ENCODE measurements around the gene SKI.
"Not testable (repeated sequence)": the region's sequence is repeated elsewhere in the genome, so short reads cannot be mapped to it uniquely, and the experiment has no call there.

Gene SKI

GRCh38 chr1:2313651-2314261, 85.6 kb downstream of the SKI start:
- DNase-seq: no peak

- no peak for DNase-seq
Observed at GRCh38 chr1:2314273-2314802, 86.2 kb downstream of the SKI start.

DNA sequence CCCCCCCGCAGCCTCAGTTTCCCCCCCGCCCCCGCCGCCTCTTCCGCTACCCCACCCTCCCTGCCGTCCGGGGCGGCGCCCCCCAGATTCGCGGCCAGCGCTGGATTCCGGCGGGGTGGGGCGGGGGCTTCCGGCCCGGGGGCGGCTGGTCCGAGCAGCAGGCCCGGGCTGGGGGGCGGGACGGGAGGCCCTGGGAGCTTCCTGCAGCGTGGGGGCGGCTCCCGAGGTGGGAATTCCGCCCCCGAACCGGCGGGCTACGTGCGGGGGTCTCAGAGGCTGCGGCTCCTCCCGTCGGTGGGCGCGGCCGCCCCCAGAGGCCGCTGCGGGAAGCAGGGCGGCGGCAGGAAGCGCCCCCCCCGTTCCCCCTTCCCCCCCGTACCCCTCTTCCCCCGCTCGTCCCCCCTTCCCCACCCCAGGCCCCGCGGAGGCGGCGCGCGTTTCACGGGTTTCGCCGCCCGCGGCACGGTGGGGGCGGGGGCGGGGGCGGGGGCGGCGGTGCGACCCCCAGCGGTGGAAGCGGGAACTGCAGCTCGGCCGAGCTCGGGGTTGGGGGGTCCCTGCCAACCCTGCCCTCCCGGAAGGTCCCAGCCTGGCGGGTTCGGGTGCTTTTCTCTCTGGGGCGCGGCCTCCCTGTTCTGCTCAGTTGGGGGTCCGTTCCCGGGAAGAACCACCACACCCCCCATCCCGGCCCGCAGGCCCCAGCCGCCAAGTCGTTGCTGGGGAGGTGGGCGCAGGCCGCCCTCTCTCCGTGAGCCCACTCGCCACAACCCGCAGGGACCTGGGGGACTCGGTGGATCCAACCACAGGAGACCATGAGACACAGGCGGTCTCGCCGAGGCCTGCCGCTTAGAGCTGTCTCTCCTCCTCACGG, 86.9 kb downstream of the SKI start:
- DNase-seq: no peak

DNA sequence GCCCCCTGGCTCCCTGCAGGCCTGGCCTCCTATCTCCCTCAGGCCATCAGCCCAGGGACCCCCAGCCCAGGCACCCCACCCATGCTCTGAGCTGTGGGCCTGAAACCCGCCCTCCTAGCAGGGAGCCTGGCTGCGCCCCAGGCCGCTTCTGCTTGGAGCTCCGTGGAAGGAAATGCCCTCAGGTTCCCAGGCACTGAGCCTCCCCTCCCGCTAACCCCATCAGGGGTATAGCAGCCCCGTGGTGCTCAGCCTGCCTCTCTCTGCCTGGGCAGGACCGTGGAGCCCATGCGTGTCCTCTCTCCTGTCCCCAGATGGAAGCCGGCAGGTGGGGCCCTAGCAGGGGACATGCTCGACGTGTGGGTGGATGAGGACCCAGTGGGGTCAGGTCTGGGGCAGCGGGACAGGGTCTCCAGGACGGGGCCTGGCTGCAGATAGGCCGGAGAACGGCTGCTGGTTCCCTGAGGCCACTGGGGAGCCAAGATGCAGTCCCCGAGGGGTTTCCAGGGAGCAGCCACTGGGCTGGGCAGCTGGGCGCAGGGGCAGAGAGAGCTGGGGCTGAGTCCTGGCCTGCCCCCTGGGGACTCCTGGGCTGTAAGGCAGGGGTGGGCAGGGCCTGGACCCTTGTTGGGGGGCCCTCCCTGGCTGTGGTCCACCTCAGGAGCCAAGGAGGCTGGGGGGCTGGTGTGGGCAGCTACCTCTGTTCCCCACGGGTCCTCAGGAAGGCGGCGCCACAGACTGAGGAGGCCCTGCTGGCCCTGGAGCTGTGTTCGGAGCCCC, 87.7 kb downstream of the SKI start:
- DNase-seq: no peak

GRCh38 chr1:2316451-2316961, 88.4 kb downstream of the SKI start:
- no peak for DNase-seq

- no peak for DNase-seq
Observed at GRCh38 chr1:2317230-2318065, 89.3 kb downstream of the SKI start.

DNA sequence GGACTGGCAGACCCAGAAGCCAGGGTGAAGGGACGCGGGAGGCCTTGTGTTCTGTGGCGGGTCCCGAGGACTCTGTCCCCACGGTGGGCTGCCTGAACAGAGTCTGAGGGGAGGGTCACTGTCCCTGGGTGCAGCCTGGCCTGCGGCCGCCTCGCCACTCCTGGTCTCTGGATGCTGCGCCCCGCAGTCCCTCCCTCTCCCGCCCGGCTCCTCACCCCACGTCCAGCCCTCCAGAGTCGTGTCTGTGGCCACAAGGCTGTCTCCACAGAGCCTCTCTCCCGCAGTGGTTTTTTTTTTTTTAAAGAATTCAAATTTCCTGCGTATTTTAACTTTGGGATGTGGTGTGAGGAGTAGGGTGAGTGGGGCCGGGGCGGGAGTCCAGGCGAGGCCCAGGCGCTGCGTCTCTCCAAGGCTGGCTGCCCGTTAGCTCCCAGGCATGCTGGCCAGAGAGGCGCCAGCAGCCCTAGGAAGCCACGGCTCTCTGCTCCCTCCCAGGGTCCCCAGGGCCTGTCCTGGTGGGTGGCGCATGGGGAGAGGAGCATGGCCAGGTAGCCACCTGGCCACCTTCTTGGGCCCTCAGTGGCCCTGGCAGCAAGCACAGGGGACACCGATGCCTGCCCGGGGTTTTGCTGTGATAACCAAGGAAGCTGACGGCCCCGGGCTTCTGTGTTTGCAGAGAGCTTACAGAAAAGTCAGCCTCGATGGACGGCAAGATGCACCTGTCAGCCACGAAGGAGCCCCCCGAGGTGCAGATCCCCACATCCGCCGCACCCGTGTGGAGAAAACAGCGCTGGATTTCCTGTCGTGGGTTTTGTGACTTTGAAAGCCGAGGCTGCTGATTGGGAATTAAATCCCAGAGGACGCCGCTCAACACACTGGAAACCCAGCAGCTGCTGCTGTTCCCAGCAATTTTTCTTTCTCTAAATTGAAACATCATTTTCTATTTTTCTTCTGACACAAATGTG, 90.5 kb downstream of the SKI start:
- DNase-seq: no peak

DNA sequence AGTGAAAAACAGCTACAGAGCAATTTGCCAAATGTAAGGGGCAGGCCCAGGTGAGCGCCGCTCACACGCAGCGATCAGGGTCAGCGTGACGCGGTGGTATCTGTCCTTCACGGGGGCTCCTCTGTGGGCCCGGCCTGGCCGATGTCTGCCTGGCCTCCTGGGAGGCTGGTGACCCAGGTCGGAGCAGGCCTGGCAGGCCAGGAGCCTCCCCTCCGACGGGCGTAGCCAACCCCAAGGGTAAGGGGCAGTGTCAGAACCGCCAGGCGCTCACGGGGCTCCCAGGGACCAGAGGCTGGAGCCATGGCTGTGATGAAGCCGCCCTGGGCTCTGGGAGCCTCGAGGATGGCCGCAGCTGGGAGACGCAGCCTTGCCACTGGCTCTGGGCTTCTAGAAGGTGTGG, 91.2 kb downstream of the SKI start:
- DNase-seq: no peak

- no peak for DNase-seq
Observed at GRCh38 chr1:2320006-2320405, 91.9 kb downstream of the SKI start.

DNA sequence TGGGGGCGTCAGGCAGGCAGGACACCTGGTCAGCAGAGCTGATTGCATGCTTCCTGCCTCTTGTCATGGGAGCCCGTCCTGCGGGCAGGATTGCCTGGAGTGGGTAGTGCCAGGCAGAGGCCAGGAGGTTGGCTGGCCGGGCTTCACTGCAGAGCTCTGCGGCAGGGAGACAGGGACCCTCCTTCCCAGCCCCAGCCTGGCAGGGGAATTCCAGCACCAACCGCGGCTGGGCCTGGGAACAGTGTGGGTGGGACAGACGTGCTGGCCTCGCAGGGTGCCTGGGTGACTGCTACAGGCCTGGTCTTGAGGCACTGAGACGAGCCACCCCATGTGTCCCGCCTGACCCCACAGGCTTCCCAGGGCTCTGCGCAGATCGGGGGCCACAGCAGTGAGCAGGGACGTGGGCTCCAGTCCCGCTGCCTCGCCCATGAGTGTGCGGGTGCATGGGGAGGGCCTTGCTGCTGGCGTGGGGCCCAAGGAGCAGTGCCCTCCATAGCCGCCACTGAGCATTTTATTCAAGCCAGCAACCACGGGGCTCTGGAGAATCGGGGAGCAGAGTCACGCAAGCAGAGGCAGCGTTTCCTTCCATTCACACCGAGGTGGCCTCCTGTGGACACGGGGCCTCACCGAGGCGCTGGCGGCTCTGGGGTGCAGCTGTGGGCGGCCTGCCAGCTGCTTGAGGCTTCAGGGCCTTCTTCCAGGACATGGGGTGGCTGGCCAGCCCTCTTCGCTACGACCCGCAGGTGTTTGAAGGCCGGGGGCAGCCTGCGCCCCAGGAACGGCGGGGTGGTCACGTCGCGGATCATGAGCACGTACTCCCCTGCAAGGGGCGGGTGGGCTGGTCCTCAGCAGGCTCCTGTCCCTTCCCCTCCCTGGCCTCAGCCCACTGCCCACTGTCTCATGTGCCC, 92.9 kb downstream of the SKI start:
- DNase-seq: no peak

DNA sequence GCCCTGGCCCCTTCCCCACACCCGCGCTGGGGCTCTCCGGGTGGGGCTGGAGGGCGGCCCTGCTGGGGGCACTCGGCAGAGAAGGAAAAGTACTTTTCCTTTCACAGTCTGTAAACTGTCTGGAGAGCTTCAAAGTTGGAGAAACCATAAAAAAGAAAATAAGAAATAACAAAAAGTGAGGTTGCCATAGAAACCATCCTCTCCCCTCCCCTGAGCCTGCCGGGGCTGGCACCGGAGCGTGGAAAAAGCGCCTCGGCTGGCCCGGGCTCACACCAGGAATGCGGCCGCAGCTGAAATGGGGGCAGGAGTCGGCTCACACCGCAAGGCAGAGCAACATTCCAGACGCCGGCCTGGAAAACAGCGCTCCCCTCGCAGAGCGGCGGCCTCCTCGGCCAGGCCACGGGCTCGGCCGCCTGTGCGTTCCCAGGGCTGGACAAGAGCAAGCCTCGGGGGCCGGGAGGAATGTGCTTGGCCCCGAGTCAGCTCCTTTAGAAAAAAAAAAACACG, 94.0 kb downstream of the SKI start:
- no peak for DNase-seq

DNA sequence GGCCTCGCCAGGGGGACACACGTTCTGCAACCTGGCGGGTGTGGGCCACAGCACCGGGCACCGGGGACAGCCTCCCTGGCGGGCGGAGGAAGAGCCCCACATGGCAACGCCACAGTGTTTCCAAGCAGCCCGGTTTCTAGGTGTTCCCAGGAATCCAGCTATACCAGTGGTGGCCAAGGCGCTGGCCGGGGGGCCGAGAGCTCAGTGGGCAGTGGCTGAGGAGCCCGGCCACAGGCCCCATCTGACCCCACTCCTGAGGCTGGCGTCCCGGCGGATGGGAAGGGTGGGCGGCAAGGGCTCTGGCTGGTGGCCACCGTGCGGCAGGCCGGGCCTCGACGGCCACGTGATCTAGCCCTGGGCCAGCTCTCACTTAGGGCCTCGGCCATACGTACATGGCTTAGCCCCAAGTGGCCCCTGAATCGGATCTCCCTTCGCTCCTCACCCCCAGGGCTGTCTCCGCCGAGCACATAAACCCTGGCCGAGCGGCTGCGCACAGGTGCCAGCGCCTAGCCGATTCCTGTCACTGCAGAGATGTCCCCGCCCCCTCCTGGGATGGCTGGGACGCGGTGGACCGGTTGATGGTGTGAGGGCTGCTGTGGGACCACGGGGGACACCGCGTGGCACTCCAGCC, 94.6 kb downstream of the SKI start:
- no peak for DNase-seq

GRCh38 chr1:2323451-2323974, 95.4 kb downstream of the SKI start:
- no peak for DNase-seq

DNA sequence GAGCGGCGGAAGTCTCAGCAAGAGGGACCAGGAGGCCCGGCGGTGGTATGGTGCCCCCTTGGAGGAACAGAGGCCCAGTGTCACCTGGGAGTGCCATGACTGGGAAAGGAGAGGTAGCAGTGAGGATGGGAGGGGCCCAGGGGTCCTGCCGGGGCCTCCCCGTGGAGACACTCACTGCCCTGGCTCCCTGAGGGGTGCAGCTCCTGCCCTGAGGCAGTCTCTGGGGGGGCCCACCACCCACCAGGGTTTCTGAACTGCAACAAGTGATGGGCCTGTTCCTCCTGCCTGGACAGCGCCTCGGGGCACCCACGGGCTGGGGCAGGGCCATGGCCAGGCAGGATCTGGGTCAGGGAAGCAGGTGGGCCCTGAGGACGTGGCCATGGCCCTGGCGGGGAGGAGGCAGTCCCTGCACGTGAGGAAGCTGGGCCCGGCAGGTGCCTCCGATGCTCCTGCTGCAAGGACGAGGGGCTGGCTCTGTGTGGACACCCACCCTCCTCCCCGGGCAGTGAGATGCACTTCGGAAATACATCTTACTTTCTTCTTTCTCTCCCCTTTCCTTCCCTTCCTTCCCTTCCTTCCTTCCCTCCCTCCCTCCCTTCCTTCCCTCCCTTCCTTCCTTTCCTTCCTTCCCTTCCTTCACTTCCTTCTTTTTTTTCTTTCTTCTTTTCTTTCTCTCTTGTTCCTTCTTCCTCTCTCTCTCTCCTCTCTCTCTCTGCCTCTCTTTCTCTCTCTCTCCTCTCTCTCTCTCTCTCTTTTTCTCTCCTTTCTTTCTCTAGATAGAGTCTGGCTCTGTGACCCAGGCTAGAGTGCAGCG, 96.6 kb downstream of the SKI start:
- no peak for DNase-seq

DNA sequence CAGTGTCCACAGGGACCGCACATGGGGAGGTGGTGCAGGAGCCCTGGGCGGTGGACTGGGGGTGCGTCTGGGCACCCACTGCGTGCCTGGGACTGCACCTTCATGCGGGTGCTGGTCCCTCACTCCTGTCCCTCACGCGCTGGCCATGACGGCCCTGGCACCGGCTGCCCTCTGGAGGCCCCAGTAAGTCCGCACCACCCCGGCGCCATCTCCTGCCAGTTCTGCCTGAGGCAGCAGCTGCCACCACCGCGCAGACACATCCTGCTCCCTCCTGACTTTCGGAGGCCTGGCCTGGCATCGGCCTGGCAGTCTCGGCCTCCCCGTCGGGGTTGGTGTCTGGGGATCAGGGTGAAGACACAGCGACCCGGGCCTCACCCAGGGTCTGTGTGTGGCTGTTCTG, 98.4 kb downstream of the SKI start:
- no peak for DNase-seq

GRCh38 chr1:2327162-2327561, 99.0 kb downstream of the SKI start:
- DNase-seq: not testable (repeated sequence)

DNA sequence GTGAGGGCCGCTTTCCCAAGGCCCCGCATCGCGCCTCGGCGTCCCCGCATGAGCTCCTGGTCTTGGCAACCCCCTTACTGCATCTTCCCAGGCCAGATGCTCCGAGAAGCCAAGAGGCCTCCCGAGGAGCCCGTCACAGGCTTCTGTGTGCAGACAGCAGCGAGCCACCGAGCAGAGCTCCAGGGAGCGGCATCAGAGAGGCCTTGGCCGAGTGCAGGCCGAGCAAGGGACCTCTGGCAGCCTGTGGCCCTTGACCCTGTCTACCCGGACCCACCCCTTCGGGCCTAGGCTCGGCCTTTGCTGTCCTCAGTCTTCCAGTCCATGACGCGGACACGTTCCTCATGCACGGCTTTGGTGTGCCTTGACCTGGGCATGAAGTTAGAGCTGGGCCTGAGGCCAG, 99.7 kb downstream of the SKI start:
- DNase-seq: no peak

Data from NCI-H1092 treated with DMSO at 0.1 percent for 48 hours (cell line).